HCT116 (cell line): Measurements from ENCODE around the gene LRRN2. TPM values are rescaled to one million over a fixed set of nuclear protein-coding genes. Genes with fewer than 3 reads are reported as not detected.

Experiments
- ATAC-seq: fragments of 200-7000 bp; cut with Tn5 transposase; 2 replicates; pipeline ENCODE4 v1.9.1; 2020; ENCODE audit warnings: mild to moderate bottlenecking, moderate library complexity
- BruUV-seq: library from RNA; stranded (reverse); fragments of 400-500 nt; replicated peaks from 2 replicates; lab custom pipeline; 2021; lab: Mats Ljungman, UMichigan
- CTCF ChIA-PET: fragments of 300-600 bp; sonication (Branson Sonifier 250); formaldehyde crosslinking; loops from one replicate; lab custom pipeline; 2021; ENCODE audit warnings: antibody characterized with exemption; lab: Charles Lee
- POLR2A ChIA-PET: fragments of 300-600, 350-600 bp; sonication (Branson Sonifier 250); formaldehyde crosslinking; loops from one replicate; lab custom pipeline; 2021; ENCODE audit warnings: antibody characterized with exemption; lab: Charles Lee
- RAD21 ChIA-PET, 2 experiments: fragments of 300-600 bp; sonication (Branson Sonifier 250); formaldehyde crosslinking; loops; one replicate each; lab custom pipeline; 2023; ENCODE audit warnings: low total read pairs in 2 of 2; ENCODE audit not compliant: uncharacterized antibody in 2 of 2, unreplicated experiment in 2 of 2, low non-redundant PET in 1 of 2; lab: Charles Lee
- DNase-seq: peaks from one replicate; pipeline ENCODE4 v3.0.0-alpha.2; 2010; ENCODE audit warnings: low read depth, low spot score
- H2AFZ ChIP-seq: fragments of 200-600 bp; shearing (Covaris generic), sonication (generic); 2 replicates; pipeline ENCODE4 v1.6.1; 2017; ENCODE audit warnings: low read depth, mixed run types, mixed read lengths, antibody characterized with exemption, low read length; ENCODE audit not compliant: poor library complexity, severe bottlenecking
- H3K27ac ChIP-seq: 2 replicates; pipeline ENCODE4 v1.5.1; 2012; ENCODE audit warnings: low read depth, low read length
- H3K27me3 ChIP-seq: fragments of 200-600 bp; sonication (generic); 2 replicates; pipeline ENCODE4 v1.6.1; 2016; ENCODE audit warnings: mixed run types, low read length, mixed read lengths; ENCODE audit not compliant: insufficient read depth
- H3K36me3 ChIP-seq, 2 experiments: fragments of 200-500 bp in 1 of 2; fragments of 200-600 bp in 1 of 2; sonication (Bioruptor generic) in 1 of 2; sonication (generic) in 1 of 2; 2 replicates each; pipeline versions ENCODE4 v1.5.1 to v1.6.1; 2014 to 2016; ENCODE audit warnings: low read length in 2 of 2, inconsistent platforms in 1 of 2, mixed read lengths in 1 of 2, mixed run types in 1 of 2; ENCODE audit not compliant: insufficient read depth in 2 of 2, control insufficient read depth in 1 of 2
- H3K4me1 ChIP-seq, 2 experiments: fragments of 200-600 bp in 1 of 2; sonication (generic) in 1 of 2; 2 replicates each; pipeline versions ENCODE4 v1.5.1 to v1.6.1; 2012 to 2017; ENCODE audit warnings: low read length in 2 of 2, inconsistent platforms in 1 of 2, mild to moderate bottlenecking in 1 of 2, mixed read lengths in 1 of 2, mixed run types in 1 of 2, moderate library complexity in 1 of 2; ENCODE audit not compliant: insufficient read depth in 2 of 2, control insufficient read depth in 1 of 2
- H3K4me2 ChIP-seq: fragments of 200-600 bp; sonication (generic); 2 replicates; pipeline ENCODE4 v1.6.1; 2017; ENCODE audit warnings: mixed run types, low read length, mixed read lengths
- H3K4me3 ChIP-seq, 2 experiments: fragments of 200-600 bp in 1 of 2; sonication (generic) in 1 of 2; replicated peaks in 1 of 2; 2 replicates each; pipeline ENCODE4 v1.5.1; 2011 to 2016; ENCODE audit warnings: low read length in 2 of 2, control low read depth in 1 of 2, low read depth in 1 of 2, mild to moderate bottlenecking in 1 of 2, mixed read lengths in 1 of 2, mixed run types in 1 of 2
- H3K79me2 ChIP-seq: fragments of 200-600 bp; sonication (generic); 2 replicates; pipeline ENCODE4 v1.6.1; 2017; ENCODE audit warnings: mild to moderate bottlenecking, mixed run types, low read length, moderate library complexity, mixed read lengths; ENCODE audit not compliant: insufficient read depth
- H3K9ac ChIP-seq: fragments of 200-600 bp; sonication (generic); 2 replicates; pipeline ENCODE4 v1.6.1; 2016; ENCODE audit warnings: low read length, mixed read lengths
- H3K9me2 ChIP-seq: fragments of 200-600 bp; sonication (generic), shearing (Covaris generic); 2 replicates; pipeline ENCODE4 v1.6.1; 2017; ENCODE audit warnings: mixed run types, mild to moderate bottlenecking, moderate library complexity; ENCODE audit not compliant: insufficient read depth
- H3K9me3 ChIP-seq, 2 experiments: fragments of 200-500 bp in 1 of 2; fragments of 200-600 bp in 1 of 2; sonication (Bioruptor generic) in 1 of 2; sonication (generic) in 1 of 2; 2 replicates each; pipeline ENCODE4 v1.6.1; 2014 to 2017; ENCODE audit warnings: low read length in 2 of 2, mixed read lengths in 2 of 2, inconsistent platforms in 1 of 2, low read depth in 1 of 2, mild to moderate bottlenecking in 1 of 2, mixed run types in 1 of 2, moderate library complexity in 1 of 2; ENCODE audit not compliant: control insufficient read depth in 1 of 2, insufficient read depth in 1 of 2
- H4K20me1 ChIP-seq: fragments of 200-600 bp; sonication (generic), shearing (Covaris generic); 2 replicates; pipeline ENCODE4 v1.6.1; 2017; ENCODE audit warnings: mixed run types, mild to moderate bottlenecking, moderate library complexity; ENCODE audit not compliant: insufficient read depth
- CBX3 ChIP-seq: IDR thresholded peaks from 2 replicates; pipeline ENCODE4 v1.6.1; 2012; ENCODE audit warnings: low read depth
- EGR1 ChIP-seq: IDR thresholded peaks from 2 replicates; pipeline ENCODE4 v1.6.1; 2012; ENCODE audit warnings: low read depth
- ELF1 ChIP-seq: IDR thresholded peaks from 2 replicates; pipeline ENCODE4 v1.6.1; 2012; ENCODE audit warnings: low read depth, borderline replicate concordance
- EZH2 ChIP-seq: fragments of 200-600 bp; sonication (generic); IDR thresholded peaks from 2 replicates; pipeline ENCODE4 v1.6.1; 2017; ENCODE audit warnings: antibody characterized with exemption, mixed run types
- POLR2AphosphoS5 ChIP-seq: IDR thresholded peaks from 2 replicates; pipeline ENCODE4 v1.6.1; 2011; ENCODE audit warnings: mild to moderate bottlenecking, low read depth, low read length, moderate library complexity
- SIN3A ChIP-seq: IDR thresholded peaks from 2 replicates; pipeline ENCODE4 v1.6.1; 2012; ENCODE audit warnings: low read depth
- TCF7L2 ChIP-seq: IDR thresholded peaks from 2 replicates; pipeline ENCODE4 v1.7.0; 2011; ENCODE audit warnings: borderline replicate concordance, inconsistent platforms; ENCODE audit not compliant: insufficient read depth, insufficient read length; ENCODE audit errors: extremely low read depth
- intact Hi-C: fragments of 100-400 bp; cut with micrococcal nuclease; formaldehyde crosslinking; loops from 2 replicates; pipeline ENCODE4 v1.10.0; 2022
- total RNA-seq: library from RNA; stranded (reverse); gene quantifications from one replicate; pipeline ENCODE4 v1.2.1, GENCODE V29; 2021; ENCODE audit not compliant: unreplicated experiment
- TF ChIP-seq, protein P1 (sequence below), 3 experiments: fragments of 200-600 bp in 1 of 3; sonication (generic) in 1 of 3; IDR thresholded peaks in 2 of 3; conservative IDR thresholded peaks in 1 of 3; 2 replicates each; pipeline ENCODE4 v1.5.1; 2012 to 2017; ENCODE audit warnings: low read depth in 2 of 3, low read length in 2 of 3, antibody characterized with exemption in 1 of 3, borderline replicate concordance in 1 of 3, control low read depth in 1 of 3, mild to moderate bottlenecking in 1 of 3, mixed read lengths in 1 of 3, mixed run types in 1 of 3, moderate library complexity in 1 of 3; ENCODE audit not compliant: insufficient read depth in 1 of 3

The LRRN2 gene
- total RNA-seq, 1 experiment from 2014 or later: 3.2 TPM

DNA sequence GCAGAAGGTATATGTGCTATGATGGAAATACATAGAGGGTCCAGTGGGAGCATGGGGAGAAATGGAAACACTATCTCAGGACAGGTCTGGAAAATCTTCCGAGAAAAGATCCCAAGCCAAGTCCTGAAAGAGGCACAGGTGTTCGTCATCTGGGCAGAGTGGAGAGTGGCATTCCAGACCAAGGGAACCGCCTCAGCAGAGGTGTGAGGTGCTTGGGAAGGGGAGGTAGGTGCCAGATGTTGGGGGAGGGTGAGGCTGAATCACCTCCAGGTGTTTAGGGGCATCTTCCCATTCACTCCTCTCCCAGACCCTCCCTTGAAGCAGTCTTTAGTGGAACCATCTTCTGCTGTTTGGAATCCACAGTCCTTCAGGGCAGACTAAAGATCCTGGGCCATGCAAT, 23.5 kb upstream of the LRRN2 start:
- no peak for TF ChIP-seq EZH2
- TF ChIP-seq, protein P1, sequence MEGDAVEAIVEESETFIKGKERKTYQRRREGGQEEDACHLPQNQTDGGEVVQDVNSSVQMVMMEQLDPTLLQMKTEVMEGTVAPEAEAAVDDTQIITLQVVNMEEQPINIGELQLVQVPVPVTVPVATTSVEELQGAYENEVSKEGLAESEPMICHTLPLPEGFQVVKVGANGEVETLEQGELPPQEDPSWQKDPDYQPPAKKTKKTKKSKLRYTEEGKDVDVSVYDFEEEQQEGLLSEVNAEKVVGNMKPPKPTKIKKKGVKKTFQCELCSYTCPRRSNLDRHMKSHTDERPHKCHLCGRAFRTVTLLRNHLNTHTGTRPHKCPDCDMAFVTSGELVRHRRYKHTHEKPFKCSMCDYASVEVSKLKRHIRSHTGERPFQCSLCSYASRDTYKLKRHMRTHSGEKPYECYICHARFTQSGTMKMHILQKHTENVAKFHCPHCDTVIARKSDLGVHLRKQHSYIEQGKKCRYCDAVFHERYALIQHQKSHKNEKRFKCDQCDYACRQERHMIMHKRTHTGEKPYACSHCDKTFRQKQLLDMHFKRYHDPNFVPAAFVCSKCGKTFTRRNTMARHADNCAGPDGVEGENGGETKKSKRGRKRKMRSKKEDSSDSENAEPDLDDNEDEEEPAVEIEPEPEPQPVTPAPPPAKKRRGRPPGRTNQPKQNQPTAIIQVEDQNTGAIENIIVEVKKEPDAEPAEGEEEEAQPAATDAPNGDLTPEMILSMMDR (IDR thresholded peaks at IDR 0.05 in 2 of 3, conservative IDR thresholded peaks at IDR 0.05 in 1 of 3; ENCODE audit: borderline replicate concordance in 1 of 3, insufficient read depth in 1 of 3, low read depth in 2 of 3, low read length in 2 of 3): no peak
- no peak for TF ChIP-seq ELF1
- no peak for TF ChIP-seq SIN3A
- TF ChIP-seq CBX3: no peak
- TF ChIP-seq EGR1: no peak
- TF ChIP-seq POLR2AphosphoS5: no peak
- no peak for TF ChIP-seq TCF7L2
- Histone ChIP-seq H3K9me3 (no peaks in the 10 kb centered on the region), H3K79me2 (no peaks in the 10 kb centered on the region), H4K20me1 (no peaks in the 10 kb centered on the region), H3K4me1 (peaks cover 4 to 14% of the 10 kb centered on the region in 2 experiments; a peak in 1 of 4 replicates), H3K4me2 (peak overlapping the region; percentile 51; the same call in 1 of the 2 replicates), H3K9ac (no peak overlapping the region), H3K9me2 (no peaks in the 10 kb centered on the region), H3K27me3 (peaks cover 15% of the 10 kb centered on the region; the same call in 1 of the 2 replicates), H3K27ac (no peak overlapping the region), H3K4me3 (no peak overlapping the region), H2AFZ (no peak overlapping the region), H3K36me3 (no peaks in the 10 kb centered on the region)
- ChIA-PET POLR2A (no interaction called here), RAD21 (no interaction called here), CTCF (no interaction called here)
- no peak for ATAC-seq
- no peak for DNase-seq
- BruUV-seq: no TSS peak
- intact Hi-C loops: no loop called here
